HG03469 (cell line): ENCODE data around the gene NCKAP5.
"Not testable (repeated sequence)": the region's sequence is repeated elsewhere in the genome, so short reads cannot be mapped to it uniquely, and the experiment has no call there.

Experiments
- ATAC-seq: cut with Tn5 transposase; IDR thresholded peaks from one replicate; pipeline ENCODE4 v1.9.1; 2021; ENCODE audit warnings: mild to moderate bottlenecking, moderate library complexity, moderate number of reproducible peaks; ENCODE audit not compliant: unreplicated experiment

NCKAP5 gene

DNA sequence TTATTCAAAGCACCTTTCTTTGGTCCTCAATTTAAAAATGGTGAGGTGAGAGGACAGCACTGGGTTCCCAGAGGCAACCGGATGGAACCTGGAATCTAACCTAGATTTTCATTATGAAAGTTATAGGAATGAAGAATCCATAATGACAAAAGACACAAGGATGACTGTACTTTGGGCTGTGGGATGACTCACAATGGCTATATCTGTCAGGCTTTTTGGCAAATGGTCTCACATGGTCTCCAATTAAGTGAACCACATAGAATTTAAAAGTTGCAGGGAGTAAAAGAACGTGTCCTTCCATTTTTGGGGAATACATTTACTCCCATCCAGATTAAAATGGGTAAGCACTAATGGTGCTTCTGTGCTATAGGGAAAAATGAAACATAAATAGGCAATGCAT, 866.5 kb downstream of the NCKAP5 start:
- no peak for ATAC-seq

GRCh38 chr2:132699802-132700201, 868.5 kb downstream of the NCKAP5 start:
- not testable (repeated sequence) for ATAC-seq

GRCh38 chr2:132698347-132698746, 869.9 kb downstream of the NCKAP5 start:
- ATAC-seq = not testable (repeated sequence)

DNA sequence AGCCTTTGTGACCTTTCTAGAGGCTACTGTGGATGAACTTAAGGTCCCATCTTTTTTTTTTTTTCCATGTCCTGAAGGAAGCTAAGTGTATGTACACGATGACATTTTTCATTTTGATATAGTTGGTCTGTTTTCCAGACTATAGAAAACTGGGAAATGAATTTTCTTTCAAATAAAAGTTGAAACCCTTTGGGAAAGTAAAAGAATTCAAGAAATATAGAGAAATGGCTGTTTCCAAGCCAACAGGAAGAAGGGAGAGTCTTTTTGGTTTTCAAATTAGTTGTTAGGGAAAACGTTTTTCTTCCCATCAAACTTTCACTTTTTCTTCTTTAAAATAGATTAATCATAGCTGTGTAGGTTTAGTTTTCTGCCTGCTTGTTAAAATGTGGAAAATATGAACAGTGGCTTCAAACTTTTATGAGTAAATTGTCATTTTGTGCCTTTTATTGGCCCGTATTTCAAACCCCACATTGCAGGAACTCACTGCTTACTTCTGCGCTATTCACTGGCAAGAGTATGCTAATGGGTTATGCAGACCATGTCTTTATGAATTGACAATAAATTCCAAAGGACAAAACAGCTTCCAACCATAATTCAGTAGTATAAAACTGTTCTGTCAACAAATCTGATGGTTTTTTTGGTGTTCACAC, 870.6 kb downstream of the NCKAP5 start:
- no peak for ATAC-seq

DNA sequence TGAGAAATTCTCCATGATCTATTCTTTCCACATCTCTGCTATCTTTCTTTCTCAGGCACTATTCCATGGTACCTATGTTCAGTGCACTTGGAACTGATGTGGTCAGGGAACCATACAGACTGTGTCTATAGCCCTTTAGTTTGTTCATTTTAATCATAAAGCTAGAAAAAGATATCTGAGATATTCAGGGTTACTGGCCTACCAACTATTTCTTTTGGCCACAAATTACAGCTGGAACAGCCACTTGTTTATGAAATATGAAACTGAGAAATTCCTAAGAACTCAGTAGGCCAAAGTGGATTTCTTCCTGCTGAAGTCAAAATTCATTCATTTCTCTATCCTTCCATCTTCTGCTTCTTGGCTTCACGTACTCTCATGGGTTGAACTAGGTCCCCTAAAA, 875.4 kb downstream of the NCKAP5 start:
- ATAC-seq = no peak

- no peak for ATAC-seq
Measured at GRCh38 chr2:132691556-132691955, 876.7 kb downstream of the NCKAP5 start.

- no peak for ATAC-seq
Measured at GRCh38 chr2:132690664-132691303, 877.5 kb downstream of the NCKAP5 start.

- no peak for ATAC-seq
Measured at GRCh38 chr2:132681766-132682165, 886.5 kb downstream of the NCKAP5 start.

- ATAC-seq = no peak
Measured at GRCh38 chr2:132680544-132680943, 887.7 kb downstream of the NCKAP5 start.

- no peak for ATAC-seq
Measured at GRCh38 chr2:132678483-132678882, 889.8 kb downstream of the NCKAP5 start.

DNA sequence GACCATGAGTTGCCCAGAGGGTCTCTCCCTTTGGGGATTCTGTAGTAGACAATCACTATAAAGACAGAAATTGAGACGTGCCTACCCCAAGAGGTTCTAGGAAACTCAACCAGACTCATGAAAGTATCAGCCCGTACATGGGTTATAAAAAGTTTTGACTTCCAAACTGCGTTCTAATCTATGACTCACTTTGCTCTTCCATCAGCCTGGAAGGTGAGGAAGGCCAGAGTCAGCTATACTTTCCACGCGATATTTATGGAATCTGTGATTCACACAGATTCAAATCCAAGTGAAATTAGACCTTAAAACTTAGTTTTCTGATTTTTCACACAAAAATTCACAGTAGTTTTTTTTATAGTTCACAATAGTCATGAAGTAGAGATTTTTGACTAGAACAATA, 890.6 kb downstream of the NCKAP5 start:
- no peak for ATAC-seq

DNA sequence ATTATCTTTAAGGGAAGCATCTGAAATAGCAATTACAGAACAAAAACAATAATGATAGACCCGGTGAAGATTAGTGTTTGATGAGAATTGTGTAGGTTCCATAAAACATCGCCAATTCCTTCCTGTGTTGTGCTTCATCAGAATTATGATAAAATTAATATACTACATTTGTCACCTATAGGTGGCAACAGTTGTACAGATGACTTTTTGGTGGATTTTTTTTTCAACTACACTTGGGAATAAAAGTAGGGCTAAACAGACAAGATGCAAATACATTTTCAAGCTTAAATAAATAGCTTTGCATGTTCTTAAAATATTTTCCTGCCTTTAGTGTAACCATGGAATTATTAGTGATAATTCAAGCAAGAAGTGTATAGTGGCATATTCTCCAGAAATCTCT, 891.3 kb downstream of the NCKAP5 start:
- no peak for ATAC-seq

GRCh38 chr2:132671151-132671835, 897.0 kb downstream of the NCKAP5 start:
- ATAC-seq = no peak

GRCh38 chr2:132670496-132671150, 897.6 kb downstream of the NCKAP5 start:
- no peak for ATAC-seq

DNA sequence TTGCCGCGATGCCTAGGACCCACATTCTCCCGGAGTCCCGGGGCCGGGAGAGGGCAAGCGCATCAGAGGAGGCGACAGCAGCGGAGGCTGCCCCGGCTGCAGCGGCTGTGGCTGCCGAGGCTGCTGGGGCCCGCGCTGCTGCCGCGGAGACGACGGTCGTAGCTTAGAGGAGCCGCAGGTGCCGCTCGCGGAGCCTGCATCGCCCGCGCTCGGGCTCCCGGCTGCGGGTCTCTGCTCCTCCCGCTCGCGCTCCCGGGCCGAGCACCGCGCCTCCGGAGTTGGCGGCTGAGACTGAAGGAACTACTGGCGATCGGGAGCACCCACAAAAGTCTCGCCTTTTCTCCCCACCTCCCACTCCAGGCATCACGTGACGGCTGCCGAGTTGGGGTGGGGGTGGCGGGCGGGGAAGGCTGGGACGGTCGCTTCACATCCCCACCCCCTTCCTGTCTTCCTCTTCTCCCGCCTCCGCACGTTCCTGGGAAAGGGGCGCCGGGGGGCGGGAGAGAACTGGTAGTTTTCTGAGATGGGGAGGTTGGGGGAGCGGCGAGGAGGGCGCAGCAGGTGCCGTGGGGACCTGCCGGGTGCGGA, 898.3 kb downstream of the NCKAP5 start, which contains the start of gene LYPD1:
LYPD1 (minus strand) TSS at position 298 of the 588 bp plus-strand sequence; CDS start at position 25, 273 bp downstream.
- no peak for ATAC-seq

DNA sequence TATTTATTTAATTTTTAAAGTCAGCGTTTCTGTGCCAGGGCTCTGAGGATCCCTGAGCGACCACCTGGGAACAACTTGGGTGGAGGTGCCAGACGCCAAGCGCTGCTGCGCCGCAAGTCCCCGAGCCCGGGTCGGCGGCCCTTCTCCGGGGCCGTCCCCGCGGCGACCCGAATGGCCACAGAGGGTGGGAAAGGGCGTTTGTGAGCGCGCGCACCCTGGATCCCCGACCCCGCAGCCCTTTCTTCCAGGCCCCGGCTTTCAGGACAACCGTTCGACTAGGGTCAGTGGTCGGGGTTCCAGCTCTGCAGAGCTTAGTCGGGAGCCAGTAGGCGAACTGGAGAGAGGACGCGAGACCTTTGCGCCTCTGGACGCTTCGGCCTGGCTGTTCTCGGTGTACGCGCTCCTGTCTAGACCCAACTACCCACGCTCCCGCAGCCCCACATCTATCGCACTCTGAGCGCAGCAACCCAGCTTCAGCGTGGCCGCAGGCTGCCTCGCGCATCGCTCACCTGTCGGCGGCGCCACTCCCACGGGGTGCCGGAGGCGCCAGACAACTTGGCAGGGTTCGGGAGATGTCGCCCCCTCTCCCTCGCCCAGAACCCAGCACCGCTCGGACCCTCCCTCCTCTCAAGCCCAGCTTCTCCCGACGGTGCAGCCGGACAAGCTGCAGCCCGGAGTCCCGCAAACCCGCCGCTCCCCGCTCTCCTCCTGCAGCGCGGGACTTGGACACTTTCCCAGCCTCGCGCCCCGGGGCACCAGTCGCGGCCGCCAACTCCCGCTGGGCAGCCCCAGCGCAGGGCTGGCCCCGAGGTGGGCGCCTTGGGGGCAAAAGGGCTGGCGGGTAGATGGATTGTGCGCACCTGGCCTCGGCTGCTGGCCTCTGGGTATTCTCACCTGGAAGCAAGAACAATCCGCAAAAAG, 899.0 kb downstream of the NCKAP5 start:
- no peak for ATAC-seq

DNA sequence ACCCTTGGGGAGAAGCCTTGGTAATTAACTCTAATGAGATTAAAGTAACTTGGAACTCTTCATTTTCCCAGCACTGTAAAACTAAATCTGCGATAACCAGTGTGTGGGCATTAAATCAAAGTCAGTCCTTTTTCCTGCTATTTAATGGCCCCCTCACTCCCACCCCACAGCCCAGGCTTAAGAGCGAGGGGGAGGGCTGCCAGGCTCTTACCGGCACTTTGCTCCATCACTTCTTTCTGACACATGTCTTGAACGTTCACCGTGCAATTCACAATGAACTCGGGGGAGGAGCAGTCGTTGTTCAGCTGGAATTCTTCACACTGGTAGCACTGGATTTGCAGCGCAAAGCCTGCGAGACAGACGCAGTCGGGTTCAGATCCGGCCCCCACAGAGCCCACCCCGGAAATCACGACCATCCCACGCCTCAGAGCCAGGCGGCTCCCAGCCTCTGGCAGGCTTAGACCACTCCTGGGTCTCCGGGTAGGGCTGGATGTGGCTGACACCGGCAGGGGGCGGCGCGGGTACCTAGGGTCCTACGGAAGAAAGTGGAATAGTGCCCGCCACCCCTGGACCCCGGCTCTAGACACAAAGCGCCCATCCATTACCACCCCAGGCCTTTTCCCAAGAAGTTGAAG, 900.0 kb downstream of the NCKAP5 start:
- no peak for ATAC-seq

- ATAC-seq = no peak
Measured at GRCh38 chr2:132667706-132668105, 900.6 kb downstream of the NCKAP5 start.

DNA sequence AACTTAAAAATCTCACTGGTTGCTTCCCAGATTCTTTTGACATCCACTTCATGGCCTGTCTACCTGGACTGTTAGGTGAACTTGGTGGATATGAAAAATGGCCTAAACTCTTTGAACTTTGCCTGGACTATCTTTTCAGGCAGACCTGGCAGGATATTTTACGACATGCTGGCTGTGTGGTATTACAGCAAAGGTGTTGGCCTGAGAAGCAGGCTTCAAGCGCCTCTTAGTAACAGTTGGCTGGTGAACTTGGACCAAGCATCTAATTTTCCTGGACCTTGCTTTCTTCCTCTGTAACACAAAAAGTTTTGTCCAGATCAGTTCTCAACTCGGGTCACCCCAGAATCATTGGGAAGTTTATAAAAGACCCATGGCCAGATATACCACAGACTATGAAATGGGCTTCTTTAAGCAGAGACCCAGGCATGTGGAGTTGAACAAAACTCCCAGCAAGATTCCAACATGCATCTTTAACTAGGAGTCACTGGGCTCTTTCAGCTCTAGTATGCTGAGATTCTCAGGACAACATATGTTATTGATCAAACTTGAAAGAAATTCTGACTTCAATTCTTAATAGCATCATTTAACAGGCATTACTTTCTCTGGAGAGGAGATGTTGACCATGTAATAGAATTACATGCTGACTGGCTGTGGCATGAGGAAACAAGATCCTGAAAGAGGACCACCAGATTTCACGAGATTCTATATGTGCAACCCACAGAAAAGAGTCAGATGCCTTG, 902.7 kb downstream of the NCKAP5 start:
- no peak for ATAC-seq
